GM19240 (cell line): ENCODE results near the gene RFTN1.
"Not testable (repeated sequence)": the region's sequence is repeated elsewhere in the genome, so short reads cannot be mapped to it uniquely, and the experiment has no call there.

Source experiments
- DNase-seq: peaks from one replicate; pipeline ENCODE4 v3.0.0; 2011; ENCODE audit warnings: low spot score; ENCODE audit not compliant: insufficient read length

RFTN1 gene

GRCh38 chr3:16331319-16331883 is 182.1 kb downstream of the RFTN1 start:
- DNase-seq, result no peak

DNA sequence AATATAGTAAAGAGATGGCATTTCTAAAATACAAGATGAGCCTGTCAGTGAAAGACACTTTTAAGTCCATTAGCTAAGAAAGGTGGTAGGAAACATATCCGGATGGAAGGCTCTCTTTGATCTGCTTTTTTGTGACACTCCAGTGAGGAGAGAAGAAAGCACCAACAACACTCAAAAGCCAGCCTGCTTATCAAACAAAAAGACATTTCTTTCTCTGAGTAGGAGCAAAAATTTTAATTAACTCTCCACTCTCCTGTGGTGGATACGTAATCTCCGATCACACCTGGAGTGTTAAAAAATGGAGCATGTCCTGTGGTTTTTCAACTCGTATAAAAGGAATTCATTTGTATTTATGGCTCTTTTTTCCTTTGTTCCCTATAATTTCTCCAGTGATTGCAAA is 183.1 kb downstream of the RFTN1 start:
- DNase-seq, result no peak

GRCh38 chr3:16329826-16330129 is 183.7 kb downstream of the RFTN1 start:
- DNase-seq, result no peak

GRCh38 chr3:16329036-16329825 is 184.3 kb downstream of the RFTN1 start:
- no peak for DNase-seq

DNA sequence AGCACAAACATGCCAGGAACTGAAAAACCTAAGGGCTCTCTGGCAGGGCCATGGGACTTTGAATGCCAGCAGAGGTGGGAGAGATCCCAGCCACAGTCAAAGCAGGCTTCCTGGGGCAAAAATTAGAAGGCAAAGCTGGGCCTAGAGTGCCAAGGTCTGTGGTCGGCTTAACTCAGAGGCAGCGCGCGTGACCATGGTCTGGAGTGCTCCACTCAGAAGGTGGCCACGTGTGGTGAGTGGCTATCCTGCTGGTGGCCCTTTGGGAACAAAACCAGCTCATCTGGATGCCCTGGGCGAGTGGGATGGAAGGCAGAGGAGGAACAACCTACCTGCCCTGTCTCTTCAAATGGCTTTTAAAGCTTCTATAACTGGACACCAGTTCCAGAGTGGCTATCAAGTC is 185.4 kb downstream of the RFTN1 start:
- no peak for DNase-seq

DNA sequence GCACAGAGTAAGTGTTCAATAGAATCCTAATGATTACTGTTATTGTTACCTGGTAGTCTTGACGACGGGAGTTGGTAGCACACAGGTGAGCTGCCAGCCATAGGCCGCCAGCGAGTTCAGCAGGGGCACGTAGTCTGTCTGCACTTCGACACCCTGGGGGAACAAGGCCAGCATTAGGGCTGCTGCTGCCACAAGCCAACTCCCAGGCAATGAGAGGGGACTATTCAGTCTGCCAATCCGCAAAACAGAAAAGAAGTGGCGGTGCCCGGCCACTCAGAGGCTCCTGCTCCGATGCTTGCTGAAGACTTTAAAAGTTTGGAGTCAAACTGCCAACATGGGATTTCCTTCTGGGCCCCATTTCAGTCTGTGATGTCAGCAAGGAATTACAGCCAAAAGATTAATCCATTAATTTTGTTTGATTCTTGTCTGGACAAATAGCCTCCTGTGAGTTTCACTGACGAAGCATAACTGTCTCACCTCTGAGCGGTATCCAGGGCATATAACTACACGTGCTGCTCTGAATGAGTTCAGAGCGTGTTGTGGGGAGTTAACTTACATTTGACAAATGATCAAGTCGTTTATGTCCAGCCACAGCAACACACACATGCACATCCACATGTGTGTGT is 186.7 kb downstream of the RFTN1 start:
- no peak for DNase-seq

- no peak for DNase-seq
Observed at GRCh38 chr3:16325850-16326249, 187.6 kb downstream of the RFTN1 start.

- no peak for DNase-seq
Observed at GRCh38 chr3:16323737-16324136, 189.8 kb downstream of the RFTN1 start.

DNA sequence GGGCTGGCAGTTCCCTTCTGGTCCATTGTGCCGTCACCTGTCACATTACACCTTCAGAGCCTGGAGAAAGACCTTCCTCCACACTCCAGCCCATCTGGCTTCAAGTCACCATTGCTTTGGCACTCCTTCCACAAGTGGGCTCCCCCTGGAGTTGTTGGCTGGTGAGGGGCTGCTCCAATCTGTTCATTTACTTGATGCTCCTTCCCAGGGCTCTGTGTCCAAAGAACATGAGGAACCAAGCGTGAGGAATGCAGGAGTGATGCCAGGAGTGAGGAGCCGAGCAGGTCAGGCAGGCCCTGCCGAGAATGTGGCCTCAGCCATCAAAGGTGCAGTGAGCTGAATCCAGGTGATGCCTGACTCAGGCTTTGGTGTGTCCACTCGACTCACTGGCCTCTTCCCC is 191.3 kb downstream of the RFTN1 start:
- no peak for DNase-seq

GRCh38 chr3:16320711-16321110 is 192.8 kb downstream of the RFTN1 start:
- DNase-seq, result no peak

DNA sequence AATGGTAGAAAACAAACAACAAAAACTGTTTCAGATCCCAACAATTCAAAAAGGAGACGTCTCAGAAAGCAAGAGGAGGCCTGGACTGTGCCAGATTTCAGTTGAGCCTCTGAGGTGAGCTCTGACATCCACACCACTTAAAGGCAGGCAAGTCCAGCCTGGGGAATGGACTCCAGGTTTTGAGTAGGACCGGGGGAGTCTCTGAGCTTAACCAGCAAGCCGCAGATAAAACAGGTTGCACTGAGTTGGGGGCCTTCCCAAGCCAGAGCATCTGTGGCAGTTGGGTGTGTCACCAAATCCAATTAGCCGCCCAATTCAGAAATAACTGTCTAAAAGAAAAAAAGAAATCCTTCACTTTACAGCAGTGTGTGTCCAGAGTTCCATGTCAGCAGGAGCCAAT is 193.8 kb downstream of the RFTN1 start:
- DNase-seq, result no peak

DNA sequence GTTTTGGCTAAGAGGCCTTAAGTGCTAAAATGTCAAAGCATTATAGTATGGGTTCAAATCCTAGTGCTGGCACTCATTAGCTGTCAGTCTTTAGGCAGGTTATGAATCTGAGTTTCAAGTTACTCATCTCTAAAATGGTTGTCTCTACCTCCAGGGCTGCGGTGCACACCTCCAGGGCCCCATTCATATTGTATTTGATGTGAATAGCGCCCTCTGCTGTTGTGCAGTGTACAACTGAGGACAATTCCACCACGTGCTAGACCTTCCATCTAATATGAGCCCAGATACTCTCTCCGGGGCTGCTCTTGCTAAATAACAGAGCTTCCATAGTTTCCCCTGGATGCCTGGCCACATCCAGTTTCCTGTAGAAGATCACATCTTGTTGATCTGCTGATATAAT is 194.2 kb downstream of the RFTN1 start:
- no peak for DNase-seq

GRCh38 chr3:16318176-16318575 is 195.3 kb downstream of the RFTN1 start:
- no peak for DNase-seq

GRCh38 chr3:16317561-16317945 is 195.9 kb downstream of the RFTN1 start:
- no peak for DNase-seq

GRCh38 chr3:16316847-16317560 is 196.5 kb downstream of the RFTN1 start:
- DNase-seq, result no peak

GRCh38 chr3:16316396-16316795 is 197.1 kb downstream of the RFTN1 start:
- DNase-seq, result no peak

GRCh38 chr3:16315623-16316022 is 197.9 kb downstream of the RFTN1 start:
- no peak for DNase-seq

- DNase-seq, result no peak
Observed at GRCh38 chr3:16313886-16314645, 199.4 kb downstream of the RFTN1 start.

GRCh38 chr3:16311960-16312451 is 201.5 kb downstream of the RFTN1 start:
- DNase-seq, result no peak

DNA sequence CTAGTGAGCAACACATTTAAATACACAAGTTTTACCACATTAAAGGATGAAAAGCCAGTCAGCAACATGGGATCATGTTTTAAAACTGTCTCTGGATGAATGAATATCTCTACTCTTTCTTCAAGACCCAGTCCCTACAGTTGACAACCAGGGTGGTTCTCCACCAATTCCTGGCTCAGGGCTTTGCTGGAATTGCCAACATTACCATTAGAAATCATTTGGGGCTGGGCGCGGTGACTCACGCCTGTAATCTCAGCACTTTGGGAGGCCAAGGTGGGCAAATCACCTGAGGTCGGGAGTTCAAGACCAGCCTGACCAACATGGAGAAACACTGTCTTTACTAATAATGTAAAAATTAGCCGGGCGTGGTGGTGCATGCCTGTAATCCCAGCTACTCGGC is 203.0 kb downstream of the RFTN1 start:
- DNase-seq, result not testable (repeated sequence)

DNA sequence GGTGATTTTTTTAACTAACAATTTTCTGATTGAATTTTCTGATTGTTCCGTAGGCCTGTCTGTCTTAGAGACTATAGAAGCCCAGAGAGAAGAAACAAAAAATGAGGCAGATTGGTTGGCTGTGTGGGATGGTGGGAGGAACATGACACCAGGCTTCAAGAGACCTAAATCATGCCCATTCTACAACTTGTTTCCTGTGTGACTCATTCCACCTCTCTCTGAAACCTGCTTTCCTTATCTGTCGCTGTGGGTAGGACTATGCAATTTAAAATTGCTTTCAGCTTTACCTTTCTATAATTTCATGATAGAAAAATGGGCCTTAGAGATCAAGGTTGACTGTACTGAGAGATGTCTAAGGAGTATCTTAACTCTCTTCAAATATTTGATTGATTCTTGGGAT is 203.9 kb downstream of the RFTN1 start:
- no peak for DNase-seq
